GM21381 (cell line): ENCODE measurements around the gene DAB1.

Experiments
- ATAC-seq: cut with Tn5 transposase; IDR thresholded peaks from one replicate; pipeline ENCODE4 v1.9.1; 2021; ENCODE audit warnings: mild to moderate bottlenecking, moderate library complexity; ENCODE audit not compliant: unreplicated experiment

DAB1 gene

GRCh38 chr1:56995414-56996100, 428.3 kb downstream of the DAB1 start:
- no peak for ATAC-seq

GRCh38 chr1:56993475-56993874, 430.4 kb downstream of the DAB1 start:
- no peak for ATAC-seq

GRCh38 chr1:56992318-56993125, 431.3 kb downstream of the DAB1 start:
- ATAC-seq: no peak

GRCh38 chr1:56991576-56991975, 432.3 kb downstream of the DAB1 start:
- ATAC-seq: no peak

- ATAC-seq: no peak
Measured at GRCh38 chr1:56986397-56986796, 437.5 kb downstream of the DAB1 start.

GRCh38 chr1:56985857-56986256, 438.0 kb downstream of the DAB1 start:
- no peak for ATAC-seq

- ATAC-seq: no peak
Measured at GRCh38 chr1:56983484-56983883, 440.4 kb downstream of the DAB1 start.

- ATAC-seq: no peak
Measured at GRCh38 chr1:56979986-56980755, 443.7 kb downstream of the DAB1 start.

- no peak for ATAC-seq
Measured at GRCh38 chr1:56978819-56979218, 445.0 kb downstream of the DAB1 start.

- no peak for ATAC-seq
Measured at GRCh38 chr1:56977910-56978309, 445.9 kb downstream of the DAB1 start.

- no peak for ATAC-seq
Measured at GRCh38 chr1:56975446-56975845, 448.4 kb downstream of the DAB1 start.

- ATAC-seq: no peak
Measured at GRCh38 chr1:56973923-56974742, 449.7 kb downstream of the DAB1 start.

GRCh38 chr1:56972976-56973375, 450.9 kb downstream of the DAB1 start:
- no peak for ATAC-seq

GRCh38 chr1:56970280-56970679, 453.6 kb downstream of the DAB1 start:
- ATAC-seq: no peak

GRCh38 chr1:56968878-56969495, 454.9 kb downstream of the DAB1 start:
- no peak for ATAC-seq

- ATAC-seq: no peak
Measured at GRCh38 chr1:56967900-56968832, 455.7 kb downstream of the DAB1 start.

GRCh38 chr1:56967355-56967754, 456.5 kb downstream of the DAB1 start:
- no peak for ATAC-seq

GRCh38 chr1:56966698-56966999, 457.2 kb downstream of the DAB1 start:
- no peak for ATAC-seq

GRCh38 chr1:56965916-56966697, 457.8 kb downstream of the DAB1 start, which contains the start of gene C8B:
Gene C8B, minus strand, starts transcription at chr1:56966015. Its CDS starts 67 bp downstream, at chr1:56965948.
- no peak for ATAC-seq
